ENCODE data around the gene SLC26A9. TPM values are rescaled to one million over a fixed set of nuclear protein-coding genes. Genes with fewer than 3 reads are reported as not detected.
"Not testable (repeated sequence)": the region's sequence is repeated elsewhere in the genome, so short reads cannot be mapped to it uniquely, and the experiment has no call there.

The SLC26A9 gene
- total RNA-seq, 1 experiment from 2014 or later, result 1.0 TPM

- Histone ChIP-seq H3K9me2 (ENCODE audit: insufficient read depth) (no peaks in the 10 kb centered on the region), H3K36me3 (ENCODE audit: low read depth) (no peaks in the 10 kb centered on the region), H3F3A (ENCODE audit: insufficient read depth, low read depth) (peaks cover 8% of the 10 kb centered on the region; the same call in 1 of the 2 replicates), H4K20me1 (ENCODE audit: insufficient read depth) (no peaks in the 10 kb centered on the region), H3K27ac (no peak overlapping the region), H3K4me2 (no peak overlapping the region), H3K27me3 (ENCODE audit: insufficient read depth, low read depth) (no peaks in the 10 kb centered on the region), H2AFZ (no peak overlapping the region), H3K4me3 (no peak overlapping the region), H3K4me1 (replicated peaks; ENCODE audit: insufficient read depth) (peaks cover 32% of the 10 kb centered on the region), H3K9me3 (ENCODE audit: insufficient read depth, low read depth) (peaks cover 8% of the 10 kb centered on the region), H3K79me2 (ENCODE audit: low read depth) (no peaks in the 10 kb centered on the region)
- intact Hi-C loops (cut with micrococcal nuclease; ENCODE audit: unreplicated experiment), result no loop called here
- TF ChIP-seq CTCF (conservative IDR thresholded peaks at IDR 0.05) (no peak), EZH2 (IDR thresholded peaks at IDR 0.05; ENCODE audit: low read depth) (no peak)
- no peak for DNase-seq
- CTCF ChIA-PET, result no interaction called here
- POLR2A ChIA-PET (ENCODE audit: unreplicated experiment), result no interaction called here
- no TSS peak for BruUV-seq (replicated peaks)
Measured at GRCh38 chr1:205896351-205896750, 46.9 kb downstream of the SLC26A9 start.

DNA sequence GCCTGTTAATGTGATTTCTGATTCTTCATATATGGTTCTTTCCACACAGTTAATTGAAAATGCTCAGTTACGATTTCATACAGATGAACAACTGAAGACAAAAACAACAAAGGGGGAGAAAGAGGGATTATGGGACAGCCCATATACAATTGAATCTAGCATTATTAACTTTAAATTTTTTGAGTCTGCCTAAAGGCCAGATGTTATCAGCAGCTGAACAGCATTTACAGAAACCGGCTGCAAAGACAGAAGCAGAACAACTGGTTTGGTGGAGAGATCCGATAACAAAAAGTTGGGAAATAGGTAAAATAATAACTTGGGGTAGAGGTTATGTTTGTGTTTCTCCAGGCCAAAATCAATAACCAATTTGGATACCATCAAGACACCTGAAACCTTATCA, 49.1 kb downstream of the SLC26A9 start:
- BruUV-seq (replicated peaks); H3K27ac ChIP-seq; intact Hi-C loops (cut with micrococcal nuclease; ENCODE audit: unreplicated experiment); H3K27me3 ChIP-seq (ENCODE audit: insufficient read depth, low read depth); H3K36me3 ChIP-seq (ENCODE audit: low read depth); H2AFZ ChIP-seq; H3K79me2 ChIP-seq (ENCODE audit: low read depth); POLR2A ChIA-PET (ENCODE audit: unreplicated experiment); H4K20me1 ChIP-seq (ENCODE audit: insufficient read depth); H3K9me2 ChIP-seq (ENCODE audit: insufficient read depth); CTCF ChIA-PET: not testable (repeated sequence)
- Histone ChIP-seq H3F3A (ENCODE audit: insufficient read depth, low read depth) (peaks cover 17% of the 10 kb centered on the region), H3K9me3 (ENCODE audit: insufficient read depth, low read depth) (peaks cover 15% of the 10 kb centered on the region), H3K4me2 (peak overlapping the region; percentile 55), H3K4me3 (peak overlapping the region; percentile 16; the same call in 1 of the 2 replicates), H3K4me1 (replicated peaks; ENCODE audit: insufficient read depth) (peaks cover 55% of the 10 kb centered on the region)
- DNase-seq, result peak in 1 of 2 experiments; percentile 67

- CTCF ChIA-PET; H4K20me1 ChIP-seq (ENCODE audit: insufficient read depth); H3K79me2 ChIP-seq (ENCODE audit: low read depth); H3K36me3 ChIP-seq (ENCODE audit: low read depth); DNase-seq; H3K4me2 ChIP-seq; BruUV-seq (replicated peaks); intact Hi-C loops (cut with micrococcal nuclease; ENCODE audit: unreplicated experiment); H3K4me3 ChIP-seq; H3K9me2 ChIP-seq (ENCODE audit: insufficient read depth); H3K27me3 ChIP-seq (ENCODE audit: insufficient read depth, low read depth); H3K27ac ChIP-seq; H2AFZ ChIP-seq: not testable (repeated sequence)
- POLR2A ChIA-PET (ENCODE audit: unreplicated experiment), result interaction anchor here (1.0 kb wide), 1 partner anchor 143 kb away, joined by 14 read pairs; no protein-coding TSS in a partner anchor
- peaks cover 18% of the 10 kb centered on the region for H3K9me3 ChIP-seq (ENCODE audit: insufficient read depth, low read depth)
- peaks cover 64% of the 10 kb centered on the region for H3K4me1 ChIP-seq (replicated peaks; ENCODE audit: insufficient read depth)
- H3F3A ChIP-seq (ENCODE audit: insufficient read depth, low read depth), result peaks cover 17% of the 10 kb centered on the region
Measured at GRCh38 chr1:205892175-205892574, 51.1 kb downstream of the SLC26A9 start.

DNA sequence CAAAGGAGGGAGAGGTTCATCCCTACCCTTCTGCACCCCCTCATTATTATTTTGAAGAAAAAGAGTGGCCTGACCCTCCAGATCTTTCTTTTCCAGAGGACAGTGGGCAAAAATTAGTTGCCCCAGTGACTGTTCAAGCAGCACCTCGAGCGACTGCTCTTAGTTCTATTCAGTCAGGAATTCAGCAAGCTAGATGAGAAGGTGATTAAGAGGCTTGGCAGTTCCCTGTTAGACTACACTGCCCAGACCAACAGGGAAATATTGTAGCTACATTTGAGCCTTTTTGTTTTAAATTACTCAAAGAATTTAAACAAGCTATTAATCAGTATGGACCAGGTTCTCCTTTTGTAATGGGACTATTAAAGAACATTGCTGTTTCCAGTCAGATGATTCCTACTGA, 51.8 kb downstream of the SLC26A9 start:
- H3K4me3 ChIP-seq; CTCF ChIA-PET; H3K27me3 ChIP-seq (ENCODE audit: insufficient read depth, low read depth); H3K9me2 ChIP-seq (ENCODE audit: insufficient read depth); H3K36me3 ChIP-seq (ENCODE audit: low read depth); H4K20me1 ChIP-seq (ENCODE audit: insufficient read depth); H3K4me2 ChIP-seq; intact Hi-C loops (cut with micrococcal nuclease; ENCODE audit: unreplicated experiment); BruUV-seq (replicated peaks); H3K79me2 ChIP-seq (ENCODE audit: low read depth); H3K27ac ChIP-seq; H2AFZ ChIP-seq: not testable (repeated sequence)
- H3K9me3 ChIP-seq (ENCODE audit: insufficient read depth, low read depth), result peaks cover 18% of the 10 kb centered on the region
- peaks cover 17% of the 10 kb centered on the region for H3F3A ChIP-seq (ENCODE audit: insufficient read depth, low read depth)
- H3K4me1 ChIP-seq (replicated peaks; ENCODE audit: insufficient read depth), result peaks cover 64% of the 10 kb centered on the region
- peak in 1 of 2 experiments; percentile 59 for DNase-seq
- POLR2A ChIA-PET (ENCODE audit: unreplicated experiment), result interaction anchor here (1.0 kb wide), 1 partner anchor 142 kb away, joined by 14 read pairs; no protein-coding TSS in a partner anchor

DNA sequence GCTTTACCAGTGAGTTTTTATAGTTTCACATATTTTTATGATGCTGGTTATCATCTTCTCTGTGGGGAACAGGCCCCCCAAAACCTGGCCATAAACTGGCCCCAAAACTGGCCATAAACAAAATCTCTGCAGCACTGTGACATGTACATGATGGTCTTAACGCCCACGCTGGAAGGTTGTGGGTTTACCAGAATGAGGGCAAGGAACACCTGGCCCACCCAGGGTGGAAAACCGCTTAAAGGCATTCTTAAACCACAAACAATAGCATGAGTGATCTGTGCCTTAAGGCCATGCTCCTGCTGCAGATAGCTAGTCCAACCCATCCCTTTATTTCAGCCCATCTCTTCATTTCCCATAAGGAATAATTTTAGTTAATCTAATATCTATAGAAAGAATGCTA, 52.6 kb downstream of the SLC26A9 start:
- DNase-seq; H3K36me3 ChIP-seq (ENCODE audit: low read depth); H2AFZ ChIP-seq; POLR2A ChIA-PET (ENCODE audit: unreplicated experiment); H3K27me3 ChIP-seq (ENCODE audit: insufficient read depth, low read depth); CTCF ChIA-PET; H3K27ac ChIP-seq; H3K9me2 ChIP-seq (ENCODE audit: insufficient read depth); H3K4me3 ChIP-seq; BruUV-seq (replicated peaks); H4K20me1 ChIP-seq (ENCODE audit: insufficient read depth); H3K79me2 ChIP-seq (ENCODE audit: low read depth); intact Hi-C loops (cut with micrococcal nuclease; ENCODE audit: unreplicated experiment): not testable (repeated sequence)
- peaks cover 17% of the 10 kb centered on the region for H3F3A ChIP-seq (ENCODE audit: insufficient read depth, low read depth)
- H3K4me2 ChIP-seq, result peak overlapping the region; percentile 52; the same call in 1 of the 2 replicates
- peaks cover 64% of the 10 kb centered on the region for H3K4me1 ChIP-seq (replicated peaks; ENCODE audit: insufficient read depth)
- peaks cover 18% of the 10 kb centered on the region for H3K9me3 ChIP-seq (ENCODE audit: insufficient read depth, low read depth)

- peaks cover 14% of the 10 kb centered on the region for H3F3A ChIP-seq (ENCODE audit: insufficient read depth, low read depth)
- peaks cover 56% of the 10 kb centered on the region for H3K4me1 ChIP-seq (replicated peaks; ENCODE audit: insufficient read depth)
- POLR2A ChIA-PET (ENCODE audit: unreplicated experiment); CTCF ChIA-PET; H3K27ac ChIP-seq; H3K27me3 ChIP-seq (ENCODE audit: insufficient read depth, low read depth); H3K36me3 ChIP-seq (ENCODE audit: low read depth); H3K4me3 ChIP-seq; BruUV-seq (replicated peaks); H3K9me2 ChIP-seq (ENCODE audit: insufficient read depth); H2AFZ ChIP-seq; H3K79me2 ChIP-seq (ENCODE audit: low read depth); H4K20me1 ChIP-seq (ENCODE audit: insufficient read depth): not testable (repeated sequence)
- peak overlapping the region; percentile 52 for H3K4me2 ChIP-seq
- intact Hi-C loops (cut with micrococcal nuclease; ENCODE audit: unreplicated experiment), result loop anchor here (1.0 kb wide), 1 partner anchor 76 kb away; the partner anchor contains the start of gene SLC41A1
- peaks cover 18% of the 10 kb centered on the region for H3K9me3 ChIP-seq (ENCODE audit: insufficient read depth, low read depth)
- DNase-seq, result peak; percentile 77 to 84
Measured at GRCh38 chr1:205889706-205890105, 53.5 kb downstream of the SLC26A9 start.

- DNase-seq; BruUV-seq (replicated peaks): not testable (repeated sequence)
- H3K4me2 ChIP-seq, result peak overlapping the region; percentile 52
Measured at GRCh38 chr1:205889006-205889405, 54.2 kb downstream of the SLC26A9 start.

More at GRCh38 chr1:205889006-205889405, 54.2 kb downstream of the SLC26A9 start:
- H3K36me3 ChIP-seq (ENCODE audit: low read depth); H2AFZ ChIP-seq; H3K27me3 ChIP-seq (ENCODE audit: insufficient read depth, low read depth); CTCF ChIA-PET; H3K27ac ChIP-seq; H3K9me2 ChIP-seq (ENCODE audit: insufficient read depth); H3K4me3 ChIP-seq; H3K79me2 ChIP-seq (ENCODE audit: low read depth); POLR2A ChIA-PET (ENCODE audit: unreplicated experiment); H4K20me1 ChIP-seq (ENCODE audit: insufficient read depth): not testable (repeated sequence)
- H3K9me3 ChIP-seq (ENCODE audit: insufficient read depth, low read depth), result peaks cover 18% of the 10 kb centered on the region
- peaks cover 49% of the 10 kb centered on the region for H3K4me1 ChIP-seq (replicated peaks; ENCODE audit: insufficient read depth)
- intact Hi-C loops (cut with micrococcal nuclease; ENCODE audit: unreplicated experiment), result loop anchor here (1.0 kb wide), 1 partner anchor 76 kb away; the partner anchor contains the start of gene SLC41A1
- peaks cover 13% of the 10 kb centered on the region for H3F3A ChIP-seq (ENCODE audit: insufficient read depth, low read depth)
